ENCODE results near the gene BTK.
A peak's percentile ranks its signal among the peaks of the same experiment; 100 is the strongest.

Gene BTK

GRCh38 chrX:101385795-101386541 lies at the start of gene BTK:
TSS of gene BTK (minus strand) at chrX:101386191. CDS start at chrX:101375284, 10,907 bp downstream.
- DNase-seq (ENCODE audit: low read depth in 3 of 3) = no peak

- no peak for DNase-seq (ENCODE audit: low read depth in 3 of 3)
These were observed 44.6 kb upstream of the BTK start for GRCh38 chrX:101430457-101431078.

- no peak for DNase-seq (ENCODE audit: low read depth in 3 of 3)
These were observed 43.9 kb upstream of the BTK start for GRCh38 chrX:101429934-101430333.

- DNase-seq (ENCODE audit: low read depth in 3 of 3) = no peak
These were observed 42.0 kb upstream of the BTK start for GRCh38 chrX:101427954-101428353.

GRCh38 chrX:101419489-101419888 lies 33.5 kb upstream of the BTK start:
- DNase-seq (ENCODE audit: low read depth in 3 of 3) = no peak

- no peak for DNase-seq (ENCODE audit: low read depth in 3 of 3)
These were observed 32.2 kb upstream of the BTK start for GRCh38 chrX:101417981-101418841.

- no peak for DNase-seq (ENCODE audit: low read depth in 3 of 3)
These were observed 31.2 kb upstream of the BTK start for GRCh38 chrX:101417190-101417589.

- DNase-seq (ENCODE audit: low read depth in 3 of 3) = no peak
These were observed 30.7 kb upstream of the BTK start for GRCh38 chrX:101416691-101417090.

- DNase-seq (ENCODE audit: low read depth in 3 of 3) = no peak
These were observed 29.5 kb upstream of the BTK start for GRCh38 chrX:101415180-101416145.

- DNase-seq (ENCODE audit: low read depth in 3 of 3) = no peak
These were observed 26.0 kb upstream of the BTK start for GRCh38 chrX:101411984-101412383.

- DNase-seq (ENCODE audit: low read depth in 3 of 3) = no peak
These were observed 24.5 kb upstream of the BTK start for GRCh38 chrX:101410461-101410860.

GRCh38 chrX:101409043-101409442 lies 23.1 kb upstream of the BTK start:
- no peak for DNase-seq (ENCODE audit: low read depth in 3 of 3)

GRCh38 chrX:101408532-101408841 lies 22.5 kb upstream of the BTK start:
- DNase-seq (ENCODE audit: low read depth in 3 of 3) = no peak

- DNase-seq (ENCODE audit: low read depth in 3 of 3) = peak; percentile 45 to 78 (median 76)
These were observed 21.9 kb upstream of the BTK start, which contains the start of the genes GLA and HNRNPH2 for GRCh38 chrX:101407748-101408531. TSS of gene GLA (minus strand) at chrX:101407925. CDS start at chrX:101407903, 22 bp downstream. TSS of gene HNRNPH2 (plus strand) at chrX:101408222. CDS start at chrX:101411989, 3,767 bp downstream.

- DNase-seq (ENCODE audit: low read depth in 3 of 3) = no peak
These were observed 21.3 kb upstream of the BTK start for GRCh38 chrX:101407167-101407747.

- no peak for DNase-seq (ENCODE audit: low read depth in 3 of 3)
These were observed 13.8 kb upstream of the BTK start for GRCh38 chrX:101399825-101400224.

- no peak for DNase-seq (ENCODE audit: low read depth in 3 of 3)
These were observed 12.7 kb upstream of the BTK start for GRCh38 chrX:101398694-101399093.

GRCh38 chrX:101397779-101398178 lies 11.8 kb upstream of the BTK start:
- no peak for DNase-seq (ENCODE audit: low read depth in 3 of 3)

GRCh38 chrX:101395789-101396188 lies 9.8 kb upstream of the BTK start:
- no peak for DNase-seq (ENCODE audit: low read depth in 3 of 3)

GRCh38 chrX:101394372-101394771 lies 8.4 kb upstream of the BTK start:
- no peak for DNase-seq (ENCODE audit: low read depth in 3 of 3)

Measured in stimulated activated CD4-positive, alpha-beta T cell treated with anti-CD3 and anti-CD28 coated beads, TNF-alpha, amount 100 ng/mL, for 4 hours (primary cell).